ENCODE results near the gene COL6A3.
"Not testable (repeated sequence)": the region's sequence is repeated elsewhere in the genome, so short reads cannot be mapped to it uniquely, and the experiment has no call there.

COL6A3 gene

DNA sequence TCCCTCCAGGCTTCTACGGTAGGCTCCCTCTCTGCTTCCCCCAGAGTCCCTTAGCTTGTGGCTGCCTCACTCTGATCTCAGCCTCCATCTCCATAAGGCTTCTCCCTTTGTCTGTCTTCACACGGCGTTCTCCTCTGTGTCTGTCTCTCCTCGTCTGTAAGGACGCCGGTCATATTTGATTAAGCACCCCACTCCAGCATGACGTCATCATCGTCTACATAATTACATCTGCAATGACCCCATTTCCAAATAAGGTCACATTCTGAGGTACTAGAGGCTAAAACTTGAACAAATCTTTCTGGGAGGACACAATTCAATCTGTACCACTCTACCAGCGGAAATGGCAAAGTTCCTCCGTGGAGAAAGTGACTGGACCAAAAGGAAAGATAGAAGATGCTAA is 8.3 kb upstream of the COL6A3 start:
- no peak for DNase-seq
- ATAC-seq (replicated peaks), result no peak
- Mint-ChIP-seq H3K4me1 (ENCODE audit: low read depth in 2 of 2) (peaks cover 6 to 9% of the 10 kb centered on the region in 2 donors), H3K36me3 (ENCODE audit: insufficient read depth) (no peaks in the 10 kb centered on the region), H3K4me3 (peak overlapping the region in 1 of 2 donors; percentile 76), H3K27ac (no peak overlapping the region), H3K9me3 (no peaks in the 10 kb centered on the region), H3K27me3 (peaks cover 7 to 29% of the 10 kb centered on the region in 2 donors)

DNA sequence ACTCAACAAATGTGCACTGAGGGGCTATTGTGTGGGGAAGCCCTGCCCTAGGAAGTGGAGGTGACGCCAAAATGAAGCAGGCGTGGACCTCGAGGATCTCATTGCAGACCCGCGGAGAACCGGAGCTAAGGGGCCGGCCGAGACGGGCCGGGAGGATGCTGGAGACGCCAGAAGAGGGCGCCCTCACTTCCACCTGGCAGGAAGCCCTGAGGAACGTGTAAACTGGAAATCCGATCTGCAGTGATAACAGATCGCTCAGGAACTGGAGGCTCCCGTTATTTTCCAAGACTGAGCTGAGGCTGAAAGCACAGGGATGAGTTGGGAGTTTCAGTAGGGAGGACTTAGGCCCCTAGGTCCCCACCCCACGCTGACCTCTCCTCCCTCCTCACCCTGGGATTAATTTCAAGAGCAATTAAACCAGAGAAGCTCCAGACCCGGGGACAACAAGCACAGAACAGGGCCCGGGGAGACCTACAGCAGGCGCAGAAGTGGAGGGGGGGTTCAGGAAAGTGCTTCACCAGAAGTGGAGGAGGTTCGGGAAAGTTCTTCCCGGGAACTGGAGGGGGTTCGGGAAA is 7.7 kb upstream of the COL6A3 start:
- Mint-ChIP-seq H3K27ac (peak overlapping the region; percentile 63 to 87), H3K4me3 (peak overlapping the region; percentile 71 to 76), H3K36me3 (ENCODE audit: insufficient read depth) (no peaks in the 10 kb centered on the region), H3K4me1 (ENCODE audit: low read depth in 2 of 2) (peaks cover 6 to 9% of the 10 kb centered on the region in 2 donors), H3K27me3 (peaks cover 7 to 29% of the 10 kb centered on the region in 2 donors), H3K9me3 (no peaks in the 10 kb centered on the region)
- DNase-seq, result peak; percentile 73 to 75 (median 74)
- peak; percentile 95 for ATAC-seq (replicated peaks)

DNA sequence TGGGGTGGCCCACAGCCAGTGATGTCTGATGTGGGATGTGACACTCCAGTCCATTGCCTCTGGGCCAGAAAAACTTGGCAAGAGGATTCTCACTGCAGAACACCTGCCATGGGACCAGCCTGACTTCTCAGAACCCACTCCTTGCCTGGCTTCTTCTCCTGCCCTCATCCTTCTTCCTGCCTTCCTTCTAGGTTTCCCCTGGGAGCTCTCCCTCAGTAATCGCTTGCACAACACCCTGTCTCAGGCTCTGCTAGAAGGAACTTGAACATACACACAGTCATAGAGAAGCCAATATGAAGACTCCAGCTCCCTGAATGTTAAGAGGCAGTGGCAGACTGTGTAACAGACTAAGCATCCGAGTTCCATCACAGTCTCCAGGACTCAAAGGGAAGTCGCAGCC is 4.3 kb upstream of the COL6A3 start:
- H3K27ac Mint-ChIP-seq, result no peak overlapping the region
- no peak overlapping the region for H3K4me3 Mint-ChIP-seq
- H3K9me3 Mint-ChIP-seq, result no peaks in the 10 kb centered on the region
- peaks cover 6 to 9% of the 10 kb centered on the region in 2 donors for H3K4me1 Mint-ChIP-seq (ENCODE audit: low read depth in 2 of 2)
- ATAC-seq (replicated peaks) (no peak), DNase-seq (no peak)
- no peaks in the 10 kb centered on the region for H3K36me3 Mint-ChIP-seq (ENCODE audit: insufficient read depth)
- H3K27me3 Mint-ChIP-seq, result peaks cover 16 to 43% of the 10 kb centered on the region in 2 donors

DNA sequence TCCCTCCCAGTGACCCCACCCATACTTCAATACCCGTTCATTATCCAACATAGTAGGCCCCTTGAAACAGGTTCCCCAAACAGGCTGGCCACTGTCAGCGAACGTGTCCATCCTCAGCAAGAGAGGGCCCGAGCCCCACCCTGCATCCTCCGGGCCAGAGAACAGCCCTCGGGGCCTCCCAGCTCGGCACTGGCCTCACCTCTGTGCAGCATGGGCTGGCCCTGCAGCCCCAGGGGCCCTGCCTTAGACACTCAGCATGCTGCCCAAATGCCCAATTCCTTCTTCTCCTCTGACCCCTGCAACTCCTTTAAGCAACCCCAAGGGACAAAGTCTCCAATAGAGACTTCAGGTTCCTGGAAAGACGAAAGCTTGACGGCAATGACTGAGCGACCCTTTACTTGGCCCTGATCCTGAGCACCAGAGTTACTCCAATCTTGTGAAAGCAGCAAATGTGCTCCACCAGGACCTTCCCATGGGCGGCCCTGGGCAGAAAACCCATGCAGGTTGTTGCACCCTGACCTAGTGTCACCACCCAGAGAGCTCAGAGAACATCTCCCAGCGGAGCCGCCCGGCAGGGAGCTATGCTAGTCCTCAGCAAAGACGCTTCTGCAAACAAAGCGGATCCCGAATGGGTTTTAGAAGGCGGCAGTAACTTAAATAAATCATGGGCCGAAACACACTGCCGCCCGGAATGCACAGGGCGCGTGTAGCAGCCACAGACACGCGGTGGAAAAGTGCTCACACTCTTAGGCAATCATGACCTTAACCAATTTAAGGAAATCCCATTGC is 782 bp downstream of the COL6A3 start:
- ATAC-seq (replicated peaks), result no peak
- no peaks in the 10 kb centered on the region for H3K9me3 Mint-ChIP-seq
- no peak overlapping the region for H3K27ac Mint-ChIP-seq
- H3K4me1 Mint-ChIP-seq (ENCODE audit: low read depth in 2 of 2), result no peaks in the 10 kb centered on the region
- peaks cover 2% of the 10 kb centered on the region for H3K36me3 Mint-ChIP-seq (ENCODE audit: insufficient read depth)
- DNase-seq, result no peak
- H3K27me3 Mint-ChIP-seq, result peaks cover 35 to 52% of the 10 kb centered on the region in 2 donors
- no peak overlapping the region for H3K4me3 Mint-ChIP-seq

DNA sequence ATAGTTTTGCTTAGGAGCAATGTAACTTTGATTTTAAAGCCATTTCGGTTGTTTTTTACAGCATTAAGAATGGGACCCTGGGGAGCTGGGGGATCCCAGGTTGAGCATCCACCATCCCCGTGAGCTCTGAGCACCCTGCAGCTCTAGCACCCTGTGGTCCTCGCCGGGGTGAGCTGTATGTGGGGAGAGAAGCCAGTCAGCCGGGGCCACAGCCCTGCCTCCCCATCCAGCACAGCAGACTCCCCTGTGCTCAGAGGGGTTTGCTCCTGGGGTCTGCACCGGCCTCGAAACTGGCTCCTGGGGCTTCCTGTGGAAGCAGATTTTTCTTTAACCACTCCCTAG is 1.3 kb downstream of the COL6A3 start:
- H3K9me3 Mint-ChIP-seq, result no peaks in the 10 kb centered on the region
- no peak overlapping the region for H3K27ac Mint-ChIP-seq
- no peaks in the 10 kb centered on the region for H3K4me1 Mint-ChIP-seq (ENCODE audit: low read depth in 2 of 2)

DNA sequence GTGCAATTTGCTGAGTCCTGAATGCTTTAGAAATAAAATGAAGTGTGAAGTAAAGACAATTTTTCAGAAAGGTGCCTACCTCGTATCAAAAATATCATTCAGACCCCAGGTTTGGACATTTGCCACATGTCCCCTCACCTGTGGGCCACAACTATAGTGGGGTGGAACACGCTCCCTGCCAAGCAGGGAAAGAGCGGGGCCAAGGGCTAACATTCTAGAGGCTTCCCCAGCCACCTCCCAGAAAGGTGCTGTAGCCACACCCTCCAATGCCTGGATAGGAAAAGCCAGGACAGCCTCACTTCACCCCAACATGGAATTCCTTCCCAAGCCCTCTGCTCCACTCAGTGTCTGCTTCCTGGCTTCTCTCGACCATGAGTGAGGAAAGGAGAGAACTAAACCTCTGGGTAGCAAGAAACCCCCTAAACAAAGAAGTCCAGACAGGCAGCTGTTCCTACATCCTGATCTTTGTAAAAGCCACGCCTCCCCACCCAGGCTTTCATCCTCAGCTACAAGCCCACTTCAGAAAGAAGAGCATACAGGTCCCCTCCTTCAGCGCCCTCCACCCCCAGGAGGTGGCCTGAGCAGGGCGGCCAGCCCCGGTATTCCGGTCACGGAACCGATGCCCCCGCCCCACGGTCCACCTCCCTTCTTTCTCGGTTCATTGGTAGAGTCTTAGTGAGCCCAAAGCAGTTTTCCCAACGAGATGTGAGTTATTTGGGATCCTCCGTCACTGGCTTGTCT is 2.1 kb downstream of the COL6A3 start:
- no peak for DNase-seq
- Mint-ChIP-seq H3K4me1 (ENCODE audit: low read depth in 2 of 2) (no peaks in the 10 kb centered on the region), H3K9me3 (no peaks in the 10 kb centered on the region), H3K27ac (no peak overlapping the region), H3K36me3 (ENCODE audit: insufficient read depth) (peaks cover 3% of the 10 kb centered on the region), H3K4me3 (no peak overlapping the region), H3K27me3 (peaks cover 35 to 49% of the 10 kb centered on the region in 2 donors)
- no peak for ATAC-seq (replicated peaks)

More for the DNA sequence above, 1.3 kb downstream of the COL6A3 start:
- no peak for ATAC-seq (replicated peaks)
- peaks cover 3% of the 10 kb centered on the region for H3K36me3 Mint-ChIP-seq (ENCODE audit: insufficient read depth)
- no peak overlapping the region for H3K4me3 Mint-ChIP-seq
- H3K27me3 Mint-ChIP-seq, result peaks cover 35 to 49% of the 10 kb centered on the region in 2 donors
- DNase-seq, result no peak

DNA sequence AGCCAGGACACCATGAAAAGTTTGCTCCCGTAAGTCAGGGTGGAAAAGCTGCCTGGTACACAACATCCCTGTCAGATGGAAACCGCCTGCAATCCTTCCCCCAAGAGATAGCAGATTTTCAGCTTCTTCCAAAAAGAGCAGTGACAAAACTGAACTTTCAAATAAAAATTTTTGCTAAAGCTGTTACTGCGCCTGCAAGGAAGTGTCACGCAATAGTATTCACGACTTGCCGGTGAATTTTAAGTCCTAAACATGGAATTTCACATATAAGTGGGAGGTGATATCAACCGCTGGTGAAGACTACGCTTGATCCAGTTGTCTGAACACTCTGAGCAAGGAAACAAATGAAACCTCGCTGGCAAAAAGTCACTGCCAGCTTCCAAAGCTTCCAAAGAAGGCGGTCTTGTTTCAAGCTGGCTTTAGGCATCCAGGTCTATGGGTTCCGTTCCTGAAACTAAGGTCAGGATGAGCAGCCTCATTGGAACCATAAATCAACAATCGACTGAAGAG is 2.8 kb downstream of the COL6A3 start:
- DNase-seq (no peak), ATAC-seq (replicated peaks) (no peak)
- Mint-ChIP-seq H3K9me3 (no peaks in the 10 kb centered on the region), H3K4me1 (ENCODE audit: low read depth in 2 of 2) (no peaks in the 10 kb centered on the region), H3K27ac (no peak overlapping the region), H3K27me3 (peaks cover 35 to 49% of the 10 kb centered on the region in 2 donors), H3K36me3 (ENCODE audit: insufficient read depth) (peaks cover 3% of the 10 kb centered on the region), H3K4me3 (no peak overlapping the region)

DNA sequence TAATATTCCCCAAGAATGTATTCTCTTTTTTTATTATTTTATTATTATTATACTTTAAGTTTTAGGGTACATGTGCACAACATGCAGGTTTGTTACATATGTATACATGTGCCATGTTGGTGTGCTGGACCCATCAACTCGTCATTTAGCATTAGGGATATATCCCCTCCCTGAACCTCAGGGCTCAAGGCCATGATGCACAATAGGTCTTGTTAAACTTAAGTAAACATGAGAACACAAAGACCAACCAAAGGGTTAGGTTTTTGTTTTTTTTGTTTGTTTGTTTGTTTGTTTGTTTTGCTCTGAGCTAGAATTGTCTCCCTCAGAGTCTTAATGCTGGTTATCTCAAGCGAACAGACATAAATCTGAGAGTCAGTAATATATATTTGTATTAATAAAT is 4.7 kb downstream of the COL6A3 start:
- H3K4me1 Mint-ChIP-seq (ENCODE audit: low read depth in 2 of 2); DNase-seq; H3K9me3 Mint-ChIP-seq; H3K27ac Mint-ChIP-seq; ATAC-seq (replicated peaks); H3K36me3 Mint-ChIP-seq (ENCODE audit: insufficient read depth); H3K4me3 Mint-ChIP-seq: not testable (repeated sequence)
- H3K27me3 Mint-ChIP-seq, result peaks cover 29 to 50% of the 10 kb centered on the region in 2 donors

DNA sequence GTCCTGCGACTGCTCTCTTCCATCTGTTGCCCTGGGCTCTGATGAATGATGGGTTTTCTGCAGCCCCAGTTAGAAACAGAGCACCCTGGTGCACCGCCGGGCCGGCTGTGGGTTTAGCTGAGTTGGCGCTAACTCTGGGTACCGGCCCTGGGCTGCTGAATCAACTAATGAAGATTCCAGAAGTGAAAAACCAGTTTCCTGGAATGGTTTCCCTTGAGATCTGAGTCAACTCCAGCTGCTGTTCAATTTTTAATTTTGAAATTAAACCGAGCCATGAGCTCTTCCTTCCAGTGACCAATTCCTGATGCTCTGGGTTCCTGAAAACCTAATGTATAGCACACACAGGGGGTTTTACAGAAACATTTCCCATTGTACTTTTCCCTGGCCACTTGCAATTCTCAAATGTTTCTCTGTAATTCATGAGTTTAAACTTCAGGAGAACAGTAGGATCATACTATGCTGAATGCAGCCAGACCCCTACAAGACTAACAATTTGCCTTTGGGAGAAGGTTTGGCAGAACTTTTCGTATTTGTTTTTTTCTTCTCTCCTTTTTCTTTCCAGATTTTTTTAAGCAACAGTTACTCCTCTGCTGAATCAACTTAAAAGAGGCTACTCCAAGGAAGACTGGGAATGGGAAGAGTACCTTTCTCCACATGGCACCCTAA is 5.5 kb downstream of the COL6A3 start:
- Mint-ChIP-seq H3K4me1 (ENCODE audit: low read depth in 2 of 2) (no peaks in the 10 kb centered on the region), H3K9me3 (no peaks in the 10 kb centered on the region), H3K27me3 (peaks cover 28 to 43% of the 10 kb centered on the region in 2 donors), H3K36me3 (ENCODE audit: insufficient read depth) (peaks cover 3% of the 10 kb centered on the region), H3K27ac (no peak overlapping the region), H3K4me3 (no peak overlapping the region)
- no peak for DNase-seq
- no peak for ATAC-seq (replicated peaks)

DNA sequence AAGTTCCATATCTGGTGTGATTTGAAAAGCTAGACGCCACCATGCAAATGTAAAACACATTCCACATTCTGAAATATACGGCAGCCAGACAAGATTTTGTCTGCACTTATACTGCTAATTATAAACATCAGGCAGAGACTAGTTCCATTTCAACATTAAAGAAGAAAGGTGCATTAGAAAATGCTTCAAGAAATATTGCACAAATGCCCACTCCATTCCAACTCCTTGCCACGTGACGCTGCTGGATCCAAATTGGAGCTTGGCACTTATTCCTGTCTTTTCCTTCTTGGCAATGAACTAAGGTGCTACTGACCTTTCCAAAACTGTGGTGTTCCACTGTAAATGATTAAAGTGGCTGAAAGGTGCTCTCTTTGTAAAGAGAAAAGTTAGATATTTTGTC is 6.3 kb downstream of the COL6A3 start:
- H3K27me3 Mint-ChIP-seq, result peaks cover 23 to 42% of the 10 kb centered on the region in 2 donors
- DNase-seq (no peak), ATAC-seq (replicated peaks) (no peak)
- no peaks in the 10 kb centered on the region for H3K4me1 Mint-ChIP-seq (ENCODE audit: low read depth in 2 of 2)
- H3K27ac Mint-ChIP-seq, result no peak overlapping the region
- peaks cover 3% of the 10 kb centered on the region for H3K36me3 Mint-ChIP-seq (ENCODE audit: insufficient read depth)
- no peaks in the 10 kb centered on the region for H3K9me3 Mint-ChIP-seq
- H3K4me3 Mint-ChIP-seq, result no peak overlapping the region

DNA sequence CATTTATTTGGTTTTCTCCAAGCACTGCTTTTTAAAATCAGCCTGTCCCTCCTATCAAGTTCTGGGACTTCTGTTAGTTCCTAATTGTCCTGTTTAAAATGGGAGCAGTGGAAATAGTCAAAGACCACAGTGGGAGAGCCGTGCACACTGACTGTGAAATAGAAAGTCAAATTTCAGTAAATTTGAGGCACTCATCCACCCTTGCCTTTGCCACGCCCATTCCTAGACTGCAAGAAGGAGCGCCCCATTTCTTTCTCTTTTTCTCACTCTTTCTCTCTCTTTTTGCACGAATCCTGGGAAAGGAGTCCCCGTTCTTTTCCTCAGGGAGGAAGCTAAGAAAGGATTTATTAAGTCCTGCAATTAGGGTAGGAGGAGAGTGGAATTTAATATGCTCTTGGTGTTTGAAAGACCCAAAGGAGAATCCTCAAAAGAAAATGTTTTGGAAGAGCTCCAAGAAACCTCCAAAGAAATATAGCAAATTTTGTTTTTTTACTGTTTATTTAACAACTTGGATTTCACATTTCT is 7.5 kb downstream of the COL6A3 start:
- no peaks in the 10 kb centered on the region for H3K9me3 Mint-ChIP-seq
- no peaks in the 10 kb centered on the region for H3K4me1 Mint-ChIP-seq (ENCODE audit: low read depth in 2 of 2)
- H3K4me3 Mint-ChIP-seq, result no peak overlapping the region
- H3K27ac Mint-ChIP-seq, result no peak overlapping the region
- peaks cover 3% of the 10 kb centered on the region for H3K36me3 Mint-ChIP-seq (ENCODE audit: insufficient read depth)
- DNase-seq (no peak), ATAC-seq (replicated peaks) (no peak)
- peaks cover 13 to 31% of the 10 kb centered on the region in 2 donors for H3K27me3 Mint-ChIP-seq

DNA sequence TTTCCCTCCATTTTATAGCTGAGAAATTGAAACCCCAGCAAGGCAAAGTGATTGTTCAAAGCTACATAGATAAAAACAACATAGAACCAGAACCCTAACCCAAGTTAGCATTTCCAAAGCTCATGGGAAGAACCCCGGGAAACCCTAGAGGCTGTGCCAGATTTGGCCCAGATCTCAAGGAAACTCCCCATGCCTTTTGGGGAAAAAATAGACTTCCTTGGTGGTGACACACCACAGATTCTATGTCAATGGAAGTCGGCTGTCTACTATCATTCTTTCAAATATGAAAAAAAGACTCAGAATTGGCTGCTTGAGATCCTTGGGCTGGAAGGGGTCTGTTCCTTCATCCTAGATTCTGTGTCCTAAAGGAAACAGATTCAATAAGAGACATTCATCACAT is 8.4 kb downstream of the COL6A3 start:
- no peaks in the 10 kb centered on the region for H3K4me1 Mint-ChIP-seq (ENCODE audit: low read depth in 2 of 2)
- no peak overlapping the region for H3K27ac Mint-ChIP-seq
- ATAC-seq (replicated peaks) (no peak), DNase-seq (no peak)
- peaks cover 9 to 26% of the 10 kb centered on the region in 2 donors for H3K27me3 Mint-ChIP-seq
- no peaks in the 10 kb centered on the region for H3K9me3 Mint-ChIP-seq
- H3K36me3 Mint-ChIP-seq (ENCODE audit: insufficient read depth), result peaks cover 3% of the 10 kb centered on the region
- H3K4me3 Mint-ChIP-seq, result no peak overlapping the region

DNA sequence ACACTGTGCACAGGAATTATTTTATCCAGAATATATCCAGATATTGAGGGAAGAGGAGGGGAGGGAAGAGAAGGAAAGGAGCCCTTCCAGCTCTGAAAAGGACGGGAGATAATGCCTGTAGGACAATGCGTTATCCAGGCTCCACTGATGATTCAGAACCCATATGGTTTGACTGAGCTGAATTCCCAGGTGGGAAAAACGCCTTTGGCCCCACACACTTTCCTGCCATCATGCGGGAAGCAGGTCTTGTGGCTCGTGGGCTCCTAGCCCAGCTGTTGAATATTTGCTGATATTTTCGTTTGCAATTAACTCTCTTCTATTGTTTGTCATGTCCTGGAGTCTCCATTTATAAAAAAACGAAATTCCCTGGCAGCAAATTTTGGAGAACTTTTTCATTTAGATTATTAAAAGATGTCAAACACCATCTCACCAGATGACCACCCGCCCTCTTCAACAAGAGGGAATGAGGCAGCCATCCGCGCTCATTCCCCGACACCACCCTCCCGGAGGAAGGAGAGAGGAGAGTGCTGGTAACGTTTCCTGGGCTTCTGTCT is 8.9 kb downstream of the COL6A3 start:
- H3K27ac Mint-ChIP-seq, result no peak overlapping the region
- no peak for DNase-seq
- ATAC-seq (replicated peaks), result no peak
- no peaks in the 10 kb centered on the region for H3K4me1 Mint-ChIP-seq (ENCODE audit: low read depth in 2 of 2)
- H3K27me3 Mint-ChIP-seq, result peaks cover 9 to 26% of the 10 kb centered on the region in 2 donors
- no peak overlapping the region for H3K4me3 Mint-ChIP-seq
- H3K9me3 Mint-ChIP-seq, result no peaks in the 10 kb centered on the region
- peaks cover 3% of the 10 kb centered on the region for H3K36me3 Mint-ChIP-seq (ENCODE audit: insufficient read depth)
